ENCODE data around the gene COP1. TPM values are rescaled to one million over a fixed set of nuclear protein-coding genes. Genes with fewer than 3 reads are reported as not detected.
A peak's percentile ranks its signal among the peaks of the same experiment; 100 is the strongest.

The COP1 gene
- total RNA-seq, 1 donor from 2014 or later: 52.1 TPM

- peaks cover 27% of the 10 kb centered on the region for H3K4me1 Mint-ChIP-seq
Measured at GRCh38 chr1:176177764-176178163, 29.3 kb downstream of the COP1 start.

GRCh38 chr1:176174108-176174507 is 33.0 kb downstream of the COP1 start:
- ChIA-PET CTCF (no interaction called here), POLR2A (no interaction called here)
- no peak for TF ChIP-seq CTCF (IDR thresholded peaks at IDR 0.05)
- Mint-ChIP-seq H3K27me3 (no peaks in the 10 kb centered on the region), H3K9me3 (no peaks in the 10 kb centered on the region), H3K27ac (no peak overlapping the region), H3K4me3 (no peak overlapping the region), H3K4me1 (peaks cover 17% of the 10 kb centered on the region), H3K36me3 (ENCODE audit: low read depth) (peaks cover 66% of the 10 kb centered on the region)
- no peak for ATAC-seq (ENCODE audit: low read depth)
- intact Hi-C loops (cut with micrococcal nuclease): loop anchor here (5.0 kb wide), 1 partner anchor 33 kb away; the partner anchor contains the start of gene COP1
- DNase-seq: no peak

More at GRCh38 chr1:176177764-176178163, 29.3 kb downstream of the COP1 start:
- Mint-ChIP-seq H3K4me3 (peak overlapping the region; percentile 3), H3K36me3 (ENCODE audit: low read depth) (peaks cover 64% of the 10 kb centered on the region), H3K27me3 (no peaks in the 10 kb centered on the region), H3K9me3 (no peaks in the 10 kb centered on the region), H3K27ac (peak overlapping the region; percentile 77)
- ATAC-seq (ENCODE audit: low read depth) (peak; percentile 56), DNase-seq (no peak)
- POLR2A ChIA-PET: no interaction called here
- intact Hi-C loops (cut with micrococcal nuclease): no loop called here
- TF ChIP-seq CTCF (IDR thresholded peaks at IDR 0.05): no peak
- CTCF ChIA-PET: no interaction called here

- CTCF ChIA-PET: no interaction called here
- POLR2A ChIA-PET: no interaction called here
- intact Hi-C loops (cut with micrococcal nuclease): loop anchor here (5.0 kb wide), 1 partner anchor 35 kb away; the partner anchor contains the start of gene COP1
Measured at GRCh38 chr1:176172215-176172614, 34.9 kb downstream of the COP1 start.

DNA sequence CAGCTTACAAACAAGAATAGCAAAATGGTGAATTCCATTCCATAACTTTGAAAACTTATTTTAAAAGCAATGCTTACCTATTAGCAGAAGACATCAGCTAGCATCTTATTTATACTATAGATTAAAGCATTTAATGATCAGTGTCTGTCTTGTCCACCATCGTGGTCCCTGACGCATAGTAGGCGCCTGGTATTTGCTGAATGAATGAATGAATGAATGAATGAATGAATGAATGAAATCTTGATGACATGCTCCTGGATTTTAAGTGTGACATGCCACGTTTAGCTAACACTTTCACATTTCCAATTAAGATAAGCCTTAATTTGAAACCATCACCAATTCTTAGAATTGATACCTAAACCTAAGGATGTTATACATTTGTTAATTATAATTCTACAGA is 39.9 kb downstream of the COP1 start:
- intact Hi-C loops (cut with micrococcal nuclease): no loop called here
- Mint-ChIP-seq H3K27ac (no peak overlapping the region), H3K9me3 (no peaks in the 10 kb centered on the region), H3K36me3 (ENCODE audit: low read depth) (peaks cover 60% of the 10 kb centered on the region), H3K27me3 (no peaks in the 10 kb centered on the region), H3K4me3 (no peak overlapping the region), H3K4me1 (no peaks in the 10 kb centered on the region)
- ChIA-PET CTCF (no interaction called here), POLR2A (no interaction called here)
- TF ChIP-seq CTCF (IDR thresholded peaks at IDR 0.05): no peak
- DNase-seq: no peak
- no peak for ATAC-seq (ENCODE audit: low read depth)

More at GRCh38 chr1:176172215-176172614, 34.9 kb downstream of the COP1 start:
- H3K9me3 Mint-ChIP-seq: no peaks in the 10 kb centered on the region
- H3K4me3 Mint-ChIP-seq: no peak overlapping the region
- DNase-seq (no peak), ATAC-seq (ENCODE audit: low read depth) (no peak)
- H3K36me3 Mint-ChIP-seq (ENCODE audit: low read depth): peaks cover 66% of the 10 kb centered on the region
- H3K27ac Mint-ChIP-seq: no peak overlapping the region
- H3K27me3 Mint-ChIP-seq: no peaks in the 10 kb centered on the region
- peaks cover 5% of the 10 kb centered on the region for H3K4me1 Mint-ChIP-seq
- TF ChIP-seq CTCF (IDR thresholded peaks at IDR 0.05): no peak

DNA sequence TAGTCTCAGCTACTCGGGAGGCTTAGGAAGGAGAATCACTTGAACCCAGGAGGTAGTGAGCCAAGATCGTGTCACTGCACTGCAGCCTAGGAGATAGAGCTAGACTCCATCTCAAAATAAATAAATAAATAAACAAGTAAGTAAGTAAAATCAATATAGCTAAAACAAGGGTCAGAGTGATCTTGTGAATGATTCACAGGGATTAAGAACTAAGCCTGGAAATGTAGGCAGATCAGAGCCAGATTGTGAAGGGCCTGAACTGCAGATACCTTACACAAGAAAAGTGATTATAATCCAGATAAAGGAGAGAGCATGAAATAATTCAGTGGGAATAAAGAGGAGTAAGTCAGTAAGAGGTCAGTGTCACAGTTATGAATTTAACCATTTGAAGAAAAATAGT is 41.5 kb downstream of the COP1 start:
- CTCF ChIA-PET: no interaction called here
- POLR2A ChIA-PET: no interaction called here
- no peak for TF ChIP-seq CTCF (IDR thresholded peaks at IDR 0.05)
- Mint-ChIP-seq H3K27ac (no peak overlapping the region), H3K4me3 (no peak overlapping the region), H3K27me3 (no peaks in the 10 kb centered on the region), H3K9me3 (no peaks in the 10 kb centered on the region), H3K36me3 (ENCODE audit: low read depth) (peaks cover 64% of the 10 kb centered on the region), H3K4me1 (no peaks in the 10 kb centered on the region)
- ATAC-seq (ENCODE audit: low read depth): no peak
- no peak for DNase-seq
- intact Hi-C loops (cut with micrococcal nuclease): no loop called here
